Astrocyte (in vitro differentiated cells and primary cell): ENCODE results near the gene CEMP1. TPM values are rescaled to one million over a fixed set of nuclear protein-coding genes. Genes with fewer than 3 reads are reported as not detected.

ENCODE experiments used
- DNase-seq: peaks from one replicate; pipeline ENCODE4 v3.0.0-alpha.2; 2010; ENCODE audit warnings: low read depth
- FAIRE-seq: peaks from 2 replicates; lab custom pipeline; 2011; peaks lifted over from hg19 to GRCh38; lab: Jason Lieb, UNC
- H2AFZ ChIP-seq: 2 replicates; pipeline ENCODE4 v1.6.0; 2012; ENCODE audit warnings: low read depth, low read length, inconsistent platforms
- H3K27ac ChIP-seq: 2 replicates; pipeline ENCODE4 v1.5.1; 2011; ENCODE audit warnings: low read depth, low read length, inconsistent platforms
- H3K27me3 ChIP-seq: 2 replicates; pipeline ENCODE4 v1.6.0; 2011; ENCODE audit warnings: low read length, inconsistent platforms; ENCODE audit not compliant: insufficient read depth
- H3K36me3 ChIP-seq: 2 replicates; pipeline ENCODE4 v1.5.1; 2011; ENCODE audit warnings: low read length, inconsistent platforms; ENCODE audit not compliant: insufficient read depth
- H3K4me1 ChIP-seq: 2 replicates; pipeline ENCODE4 v1.5.1; 2011; ENCODE audit warnings: low read length, inconsistent platforms; ENCODE audit not compliant: insufficient read depth
- H3K4me2 ChIP-seq: 2 replicates; pipeline ENCODE4 v1.6.0; 2012; ENCODE audit warnings: low read length, inconsistent platforms
- H3K4me3 ChIP-seq: 2 replicates; pipeline ENCODE4 v1.5.1; 2011; ENCODE audit warnings: low read depth, mild to moderate bottlenecking, low read length, inconsistent platforms; ENCODE audit not compliant: insufficient read depth
- H3K79me2 ChIP-seq: 2 replicates; pipeline ENCODE4 v1.6.0; 2012; ENCODE audit warnings: mild to moderate bottlenecking, low read length, inconsistent platforms; ENCODE audit not compliant: insufficient read depth
- H3K9ac ChIP-seq: 2 replicates; pipeline ENCODE4 v1.6.0; 2012; ENCODE audit warnings: mild to moderate bottlenecking, low read length, inconsistent platforms
- H3K9me3 ChIP-seq: 2 replicates; pipeline ENCODE4 v1.5.1; 2012; ENCODE audit warnings: low read depth, mild to moderate bottlenecking, low read length, inconsistent platforms; ENCODE audit not compliant: insufficient read depth
- H4K20me1 ChIP-seq: 2 replicates; pipeline ENCODE4 v1.6.0; 2012; ENCODE audit warnings: low read length, inconsistent platforms; ENCODE audit not compliant: insufficient read depth
- H3K27ac Mint-ChIP-seq: one replicate; pipeline ENCODE4 v1.8.0; 2021; ENCODE audit warnings: mild to moderate bottlenecking, mixed read lengths; ENCODE audit not compliant: unreplicated experiment
- H3K27me3 Mint-ChIP-seq: one replicate; pipeline ENCODE4 v1.8.0; 2021; ENCODE audit warnings: low read depth, mixed read lengths; ENCODE audit not compliant: unreplicated experiment
- H3K36me3 Mint-ChIP-seq: one replicate; pipeline ENCODE4 v1.8.0; 2021; ENCODE audit warnings: low read depth, mixed read lengths; ENCODE audit not compliant: unreplicated experiment
- H3K4me1 Mint-ChIP-seq: one replicate; pipeline ENCODE4 v1.8.0; 2021; ENCODE audit warnings: low read depth, mixed read lengths; ENCODE audit not compliant: unreplicated experiment
- H3K4me3 Mint-ChIP-seq: one replicate; pipeline ENCODE4 v1.8.0; 2021; ENCODE audit warnings: mild to moderate bottlenecking, moderate library complexity, mixed read lengths; ENCODE audit not compliant: unreplicated experiment
- H3K9me3 Mint-ChIP-seq: one replicate; pipeline ENCODE4 v1.8.0; 2021; ENCODE audit warnings: mild to moderate bottlenecking, mixed read lengths; ENCODE audit not compliant: unreplicated experiment
- EZH2 ChIP-seq: IDR thresholded peaks from 2 replicates; pipeline ENCODE4 v1.6.1; 2012; ENCODE audit warnings: mild to moderate bottlenecking, low read length, inconsistent platforms; ENCODE audit not compliant: insufficient read depth
- total RNA-seq: library from RNA; stranded (reverse); gene quantifications from 2 replicates; pipeline ENCODE4 v1.2.1, GENCODE V29; 2021
- TF ChIP-seq, protein P1 (sequence below): IDR thresholded peaks from 2 replicates; pipeline ENCODE4 v1.5.1; 2011; ENCODE audit warnings: low read depth, mild to moderate bottlenecking, inconsistent platforms, low read length, moderate library complexity; ENCODE audit not compliant: insufficient read depth

The CEMP1 gene
- total RNA-seq, 1 donor from 2014 or later, result not detected

GRCh38 chr16:2524339-2524938, 6.8 kb downstream of the CEMP1 start:
- peaks cover 10% of the 10 kb centered on the region for H3K4me1 Mint-ChIP-seq
- peaks cover 10% of the 10 kb centered on the region for H3K4me1 ChIP-seq
- peaks cover 39% of the 10 kb centered on the region for H4K20me1 ChIP-seq
- H3K79me2 ChIP-seq, result peaks cover 37% of the 10 kb centered on the region
- no peak for FAIRE-seq
- TF ChIP-seq, protein P1, sequence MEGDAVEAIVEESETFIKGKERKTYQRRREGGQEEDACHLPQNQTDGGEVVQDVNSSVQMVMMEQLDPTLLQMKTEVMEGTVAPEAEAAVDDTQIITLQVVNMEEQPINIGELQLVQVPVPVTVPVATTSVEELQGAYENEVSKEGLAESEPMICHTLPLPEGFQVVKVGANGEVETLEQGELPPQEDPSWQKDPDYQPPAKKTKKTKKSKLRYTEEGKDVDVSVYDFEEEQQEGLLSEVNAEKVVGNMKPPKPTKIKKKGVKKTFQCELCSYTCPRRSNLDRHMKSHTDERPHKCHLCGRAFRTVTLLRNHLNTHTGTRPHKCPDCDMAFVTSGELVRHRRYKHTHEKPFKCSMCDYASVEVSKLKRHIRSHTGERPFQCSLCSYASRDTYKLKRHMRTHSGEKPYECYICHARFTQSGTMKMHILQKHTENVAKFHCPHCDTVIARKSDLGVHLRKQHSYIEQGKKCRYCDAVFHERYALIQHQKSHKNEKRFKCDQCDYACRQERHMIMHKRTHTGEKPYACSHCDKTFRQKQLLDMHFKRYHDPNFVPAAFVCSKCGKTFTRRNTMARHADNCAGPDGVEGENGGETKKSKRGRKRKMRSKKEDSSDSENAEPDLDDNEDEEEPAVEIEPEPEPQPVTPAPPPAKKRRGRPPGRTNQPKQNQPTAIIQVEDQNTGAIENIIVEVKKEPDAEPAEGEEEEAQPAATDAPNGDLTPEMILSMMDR, result no peak
- TF ChIP-seq EZH2, result no peak
- no peak overlapping the region for H3K4me3 ChIP-seq
- no peaks in the 10 kb centered on the region for H3K9me3 Mint-ChIP-seq
- DNase-seq, result no peak
- no peaks in the 10 kb centered on the region for H3K27me3 ChIP-seq
- peaks cover 11% of the 10 kb centered on the region for H3K36me3 Mint-ChIP-seq
- H3K27ac ChIP-seq, result no peak overlapping the region
- no peak overlapping the region for H3K9ac ChIP-seq
- H2AFZ ChIP-seq, result no peak overlapping the region
- no peak overlapping the region for H3K27ac Mint-ChIP-seq
- H3K9me3 ChIP-seq, result no peaks in the 10 kb centered on the region
- H3K4me3 Mint-ChIP-seq, result peak overlapping the region; percentile 21
- no peaks in the 10 kb centered on the region for H3K27me3 Mint-ChIP-seq
- H3K4me2 ChIP-seq, result no peak overlapping the region
- H3K36me3 ChIP-seq, result peaks cover 22% of the 10 kb centered on the region

DNA sequence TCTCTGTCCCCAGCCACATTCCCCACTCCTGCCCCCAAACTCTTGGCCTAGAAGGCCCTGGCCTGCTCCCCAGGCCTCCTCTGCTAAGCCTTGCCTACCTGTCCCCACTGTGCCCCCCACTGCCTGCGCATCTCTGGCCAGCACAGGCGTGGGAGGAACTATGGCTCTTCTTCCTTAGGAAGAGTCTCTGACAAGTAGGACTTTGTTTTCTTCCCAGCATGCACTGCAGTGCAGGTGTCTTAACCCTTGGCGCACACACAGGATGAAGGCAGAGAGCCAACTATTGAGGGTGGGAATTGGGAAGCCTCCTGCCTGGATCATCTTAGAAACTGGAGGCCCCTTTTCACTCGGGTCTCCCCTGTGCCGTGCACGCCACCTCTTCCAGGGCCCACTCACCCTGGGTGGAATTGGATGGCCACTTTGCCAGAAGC, 7.4 kb downstream of the CEMP1 start:
- no peak for DNase-seq
- H4K20me1 ChIP-seq, result peaks cover 46% of the 10 kb centered on the region
- H3K9ac ChIP-seq, result no peak overlapping the region
- H3K36me3 ChIP-seq, result peaks cover 22% of the 10 kb centered on the region
- Mint-ChIP-seq H3K4me3 (no peak overlapping the region), H3K27ac (no peak overlapping the region), H3K9me3 (no peaks in the 10 kb centered on the region), H3K27me3 (no peaks in the 10 kb centered on the region), H3K4me1 (peaks cover 13% of the 10 kb centered on the region), H3K36me3 (peaks cover 13% of the 10 kb centered on the region)
- no peaks in the 10 kb centered on the region for H3K9me3 ChIP-seq
- H3K27me3 ChIP-seq, result no peaks in the 10 kb centered on the region
- no peak overlapping the region for H2AFZ ChIP-seq
- no peak overlapping the region for H3K27ac ChIP-seq
- peaks cover 43% of the 10 kb centered on the region for H3K79me2 ChIP-seq
- H3K4me2 ChIP-seq, result no peak overlapping the region
- TF ChIP-seq, protein P1, result no peak
- no peak for TF ChIP-seq EZH2
- no peak overlapping the region for H3K4me3 ChIP-seq
- H3K4me1 ChIP-seq, result peaks cover 12% of the 10 kb centered on the region
- FAIRE-seq, result no peak
